Left renal pelvis (tissue), 4 donors: ENCODE measurements around the gene TNS3. TPM values are rescaled to one million over a fixed set of nuclear protein-coding genes. Genes with fewer than 3 reads are reported as not detected.
"Not testable (repeated sequence)": the region's sequence is repeated elsewhere in the genome, so short reads cannot be mapped to it uniquely, and the experiment has no call there.

Source experiments
- DNase-seq, 4 donors: peaks; one replicate each; pipeline ENCODE4 v3.0.0-alpha.2; 2013; ENCODE audit warnings: low read depth in 4 of 4, low spot score in 3 of 4
- polyA plus RNA-seq, 4 donors: library from polyadenylated mRNA; unstranded; fragments of 120-200 nt; gene quantifications; one replicate each; pipeline ENCODE4 v1.2.1, GENCODE V29; 2013; ENCODE audit not compliant: insufficient read length in 4 of 4

TNS3 gene
- polyA plus RNA-seq = 100 to 1,000 TPM in 1 of 4 donors, 10 to 100 TPM in 3; 85.6 to 120 (median 91.2) TPM

GRCh38 chr7:47581804-47582763, at the start of gene TNS3:
TNS3 (minus strand) TSS chr7:47582111; CDS start chr7:47439636, 142,475 bp downstream.
- DNase-seq = no peak

GRCh38 chr7:47631711-47632110, 49.8 kb upstream of the TNS3 start:
- DNase-seq = no peak

GRCh38 chr7:47627580-47628283, 45.8 kb upstream of the TNS3 start:
- DNase-seq = no peak

- no peak for DNase-seq
Observed at GRCh38 chr7:47625861-47626715, 44.2 kb upstream of the TNS3 start.

- DNase-seq = no peak
Observed at GRCh38 chr7:47624689-47625088, 42.8 kb upstream of the TNS3 start.

GRCh38 chr7:47622946-47623640, 41.2 kb upstream of the TNS3 start:
- DNase-seq = peak; percentile 78 to 86 (median 82)

- DNase-seq = no peak
Observed at GRCh38 chr7:47622586-47622945, 40.7 kb upstream of the TNS3 start.

GRCh38 chr7:47621979-47622561, 40.2 kb upstream of the TNS3 start:
- DNase-seq = no peak

- DNase-seq = no peak
Observed at GRCh38 chr7:47621347-47621746, 39.4 kb upstream of the TNS3 start.

GRCh38 chr7:47619806-47620205, 37.9 kb upstream of the TNS3 start:
- no peak for DNase-seq

- DNase-seq = no peak
Observed at GRCh38 chr7:47617131-47617530, 35.2 kb upstream of the TNS3 start.

- DNase-seq = no peak
Observed at GRCh38 chr7:47614450-47614849, 32.5 kb upstream of the TNS3 start.

- DNase-seq = no peak
Observed at GRCh38 chr7:47611045-47611511, 29.2 kb upstream of the TNS3 start.

GRCh38 chr7:47610506-47611044, 28.7 kb upstream of the TNS3 start:
- DNase-seq = no peak

- no peak for DNase-seq
Observed at GRCh38 chr7:47609803-47610452, 28.0 kb upstream of the TNS3 start.

- DNase-seq = not testable (repeated sequence)
Observed at GRCh38 chr7:47606593-47607046, 24.7 kb upstream of the TNS3 start.

GRCh38 chr7:47605816-47606575, 24.1 kb upstream of the TNS3 start:
- DNase-seq = no peak

- DNase-seq = no peak
Observed at GRCh38 chr7:47604496-47604890, 22.6 kb upstream of the TNS3 start.
